HG02610 (cell line): Measurements from ENCODE around the gene ZNF497.

Experiments
- ATAC-seq: cut with Tn5 transposase; IDR thresholded peaks from one replicate; pipeline ENCODE4 v1.9.1; 2021; ENCODE audit warnings: mild to moderate bottlenecking, moderate library complexity; ENCODE audit not compliant: unreplicated experiment

The ZNF497 gene

DNA sequence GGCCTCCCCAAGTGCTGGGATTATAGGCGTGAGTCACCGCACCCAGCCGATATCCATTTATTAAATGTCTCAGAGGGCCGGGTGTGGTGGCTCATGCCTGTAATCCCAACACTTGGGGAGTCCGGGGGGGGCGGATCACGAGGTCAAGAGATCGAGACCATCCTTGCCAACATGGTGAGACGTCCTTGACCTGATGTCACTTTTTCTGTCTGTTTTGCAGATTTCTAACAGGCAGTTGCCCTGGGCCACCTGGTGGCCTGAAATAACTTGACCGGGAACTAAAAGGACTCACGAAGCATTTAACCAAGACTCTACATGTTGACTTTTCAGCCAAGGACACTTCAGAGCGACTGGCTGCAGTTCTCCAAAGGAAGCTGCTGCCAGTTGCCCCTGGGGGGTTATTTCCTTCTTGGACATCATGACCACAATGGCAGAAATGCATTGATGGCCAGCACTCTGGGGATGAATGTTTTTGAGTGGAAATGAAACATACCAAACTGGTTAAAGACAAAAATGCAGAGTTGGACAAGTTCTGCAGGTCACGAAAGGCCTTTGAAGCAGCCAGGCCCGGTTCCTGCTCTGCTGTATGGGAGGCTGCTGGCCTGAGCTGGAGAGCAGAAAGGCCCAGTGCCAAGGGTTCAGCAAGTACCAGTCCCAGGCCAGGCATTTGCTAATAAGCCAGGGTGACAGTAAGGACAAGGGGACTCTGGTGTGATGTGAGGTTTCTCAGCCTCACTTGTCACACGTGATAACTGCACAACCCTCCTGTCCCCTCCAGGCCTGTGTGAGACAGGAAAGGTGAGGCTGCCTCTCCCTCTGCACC is 10.0 kb upstream of the ZNF497 start:
- no peak for ATAC-seq

DNA sequence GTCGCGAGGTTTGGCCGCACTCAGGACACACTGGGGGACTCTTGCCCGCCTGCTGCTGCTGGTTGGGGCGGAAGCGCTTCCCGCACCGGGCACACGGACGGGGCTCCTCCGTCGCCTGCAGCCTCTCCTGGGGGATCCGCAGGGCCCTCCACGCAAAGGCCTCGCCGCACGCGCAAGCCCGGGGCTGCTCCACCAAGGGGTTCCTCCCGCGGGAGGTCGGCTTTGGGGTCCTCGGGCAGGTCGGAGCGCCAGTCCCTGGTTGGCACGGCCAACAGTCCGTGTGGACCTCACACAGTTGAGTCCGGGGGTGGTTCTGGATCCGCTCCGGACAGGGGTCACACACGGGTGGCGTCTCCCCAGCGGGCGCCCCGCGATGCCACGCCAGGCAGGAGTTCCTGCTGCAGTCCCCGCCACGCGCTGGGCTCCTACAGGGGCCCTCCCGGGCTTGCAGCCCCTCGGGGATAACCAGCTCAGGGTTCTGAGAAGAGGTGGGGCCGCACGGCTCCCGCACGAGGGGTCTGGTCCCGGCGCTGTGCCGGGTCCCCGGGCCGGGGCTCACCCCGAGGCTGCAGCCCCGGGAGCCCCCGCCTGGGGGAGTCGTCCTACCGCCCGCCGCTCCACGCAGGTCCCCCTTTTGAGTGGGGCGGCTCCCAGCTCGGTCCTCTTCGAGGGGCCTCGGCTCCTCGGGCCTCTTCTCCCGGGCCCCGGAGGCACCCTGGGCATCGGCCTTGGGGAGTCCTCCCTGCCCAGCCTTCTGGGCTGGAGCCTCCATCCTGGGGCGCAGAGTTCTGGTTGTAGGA is 6.2 kb upstream of the ZNF497 start:
- ATAC-seq: no peak

DNA sequence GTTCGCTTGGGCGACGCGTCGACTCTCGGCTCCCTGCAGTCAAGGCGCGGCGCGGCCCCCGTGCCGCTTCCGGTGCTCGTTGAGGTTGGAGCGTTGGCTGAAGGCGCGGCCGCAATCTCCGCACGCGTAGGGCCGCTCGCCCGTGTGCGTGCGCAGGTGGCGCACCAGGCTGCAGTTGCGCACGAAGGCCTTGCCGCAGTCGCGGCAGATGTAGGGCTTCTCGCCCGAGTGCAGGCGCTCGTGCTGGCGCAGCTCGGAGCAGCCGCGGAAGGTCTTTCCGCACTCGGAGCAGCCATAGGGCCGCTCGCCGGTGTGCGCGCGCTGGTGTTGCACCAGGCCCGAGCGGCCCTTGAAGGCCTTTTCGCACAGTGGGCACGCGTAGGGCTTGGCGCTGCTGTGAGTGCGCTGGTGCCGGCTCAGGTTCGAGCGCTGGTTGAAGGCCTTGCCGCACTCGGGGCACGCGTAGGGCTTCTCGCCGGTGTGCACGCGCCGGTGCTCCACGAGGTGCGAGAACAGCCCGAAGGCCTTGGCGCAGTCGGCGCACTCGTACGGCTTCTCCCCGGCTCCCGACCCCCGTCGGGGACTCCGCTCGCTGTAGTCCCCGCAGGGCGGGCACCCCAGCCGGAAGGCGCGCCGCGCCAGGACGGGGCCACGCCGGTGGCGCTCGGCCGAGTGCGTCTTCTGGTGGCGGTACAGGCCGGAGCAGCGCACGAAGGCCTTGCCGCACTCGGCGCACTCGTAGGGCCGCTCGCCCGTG is 5.3 kb upstream of the ZNF497 start:
- ATAC-seq: no peak

DNA sequence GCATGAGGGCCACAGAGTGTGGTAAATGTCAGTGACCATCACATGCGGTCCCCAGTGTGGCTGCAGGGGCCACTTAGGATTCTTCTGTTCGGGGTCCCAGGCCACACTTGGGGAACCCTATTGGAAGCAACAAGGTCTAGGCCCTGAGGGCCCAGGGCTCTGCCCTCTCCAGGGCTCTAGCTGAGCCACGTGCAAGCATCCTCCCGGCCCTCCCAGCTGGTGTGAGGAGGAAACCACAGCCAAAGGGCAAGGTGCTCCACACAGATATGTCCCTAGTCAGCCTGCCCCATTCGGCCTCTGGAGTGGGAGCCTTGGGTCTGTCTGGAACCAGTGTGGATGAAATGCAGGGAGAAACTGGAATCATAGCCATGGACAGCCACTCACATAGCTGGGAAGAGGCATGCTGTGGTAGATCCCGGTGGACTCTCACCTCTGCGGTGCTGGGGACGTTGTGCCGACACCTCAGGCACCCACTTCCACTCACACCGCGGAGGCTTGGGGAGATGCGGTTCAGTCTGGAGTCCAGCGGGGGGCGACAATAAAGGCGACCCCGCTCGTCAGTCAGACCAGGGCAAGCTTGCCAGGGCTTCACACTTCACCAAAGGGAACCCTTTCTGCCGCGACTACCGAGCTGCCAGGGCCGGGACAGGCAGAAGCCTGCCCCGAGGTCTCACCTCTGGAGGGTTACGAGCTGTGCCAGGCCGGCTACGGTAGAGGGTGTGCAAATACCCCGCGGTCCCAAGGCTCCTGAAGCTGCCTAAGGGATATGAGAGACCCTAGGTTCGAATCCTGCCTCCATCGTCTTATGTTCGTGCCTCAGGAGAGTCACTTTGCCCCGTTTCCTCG is 4.3 kb upstream of the ZNF497 start:
- no peak for ATAC-seq

DNA sequence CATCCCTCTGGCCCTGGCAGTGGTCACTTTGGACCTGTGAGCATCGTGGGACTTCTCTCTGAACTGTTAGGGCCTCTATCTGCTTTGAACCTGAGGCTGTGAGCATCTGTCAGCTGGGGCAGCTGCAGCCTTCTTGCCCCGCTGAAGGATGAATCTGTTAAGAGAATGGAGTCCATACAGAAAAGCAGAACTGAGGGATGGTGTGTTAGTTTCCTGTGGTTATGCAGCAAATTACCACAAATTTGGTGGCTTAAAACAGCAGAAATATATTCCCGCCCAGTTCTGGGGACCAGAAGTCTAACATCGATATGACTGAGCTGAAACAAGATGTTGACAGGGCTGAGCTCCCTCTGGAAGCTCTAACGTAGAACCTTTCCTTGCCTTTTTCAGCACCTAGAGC is 1.6 kb upstream of the ZNF497 start:
- ATAC-seq: no peak

DNA sequence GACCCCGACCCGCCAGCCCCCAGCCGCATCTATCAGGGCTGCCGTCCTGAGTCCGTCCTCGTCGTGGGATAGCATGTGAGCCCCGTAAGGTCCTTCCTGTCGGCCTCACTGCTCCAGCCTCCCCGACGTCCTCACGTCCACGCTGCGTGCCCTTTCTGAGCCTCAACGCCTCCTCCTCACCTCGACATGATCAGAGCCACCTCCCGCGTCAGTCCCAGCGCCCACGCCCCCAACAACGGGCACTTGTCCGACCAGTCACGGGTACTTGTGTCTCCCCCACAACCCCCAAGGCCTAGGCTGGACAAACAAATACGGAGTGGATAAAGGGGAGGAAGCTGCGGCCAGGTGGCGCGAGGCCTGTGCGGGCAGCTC is 665 bp downstream of the ZNF497 start:
- peak; percentile 4 for ATAC-seq

DNA sequence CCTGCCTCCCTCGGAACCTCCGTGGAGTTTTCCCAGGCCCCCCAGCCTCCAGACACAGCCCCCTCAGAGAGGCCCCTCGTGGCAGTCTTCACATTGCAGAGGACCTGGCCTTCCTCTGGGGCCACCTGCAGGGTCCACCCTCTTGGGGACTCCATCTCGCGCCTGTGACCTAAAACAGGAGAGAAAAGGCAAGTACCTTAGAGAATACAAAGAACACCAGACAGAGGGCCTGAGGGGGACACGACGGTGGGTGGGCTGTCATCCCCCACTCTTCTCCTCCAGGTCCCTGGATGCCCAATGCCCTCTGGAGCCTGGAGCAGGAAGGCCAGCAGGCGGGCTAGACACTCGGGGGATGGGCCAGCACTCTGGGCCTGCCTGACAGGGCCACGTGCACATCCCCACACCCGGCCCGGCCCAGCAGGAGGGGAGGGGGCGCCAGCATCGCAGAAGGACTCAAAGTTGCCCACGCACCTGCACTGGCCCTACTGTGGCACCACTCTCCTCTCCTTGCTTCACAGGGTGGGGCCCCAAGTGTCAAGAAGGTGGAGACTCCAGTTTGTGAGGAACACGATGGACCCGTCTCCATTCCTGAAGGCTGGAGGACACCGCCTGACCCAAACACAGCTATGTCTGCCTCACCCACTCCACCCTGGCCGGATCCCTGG is 4.9 kb downstream of the ZNF497 start:
- ATAC-seq: no peak

DNA sequence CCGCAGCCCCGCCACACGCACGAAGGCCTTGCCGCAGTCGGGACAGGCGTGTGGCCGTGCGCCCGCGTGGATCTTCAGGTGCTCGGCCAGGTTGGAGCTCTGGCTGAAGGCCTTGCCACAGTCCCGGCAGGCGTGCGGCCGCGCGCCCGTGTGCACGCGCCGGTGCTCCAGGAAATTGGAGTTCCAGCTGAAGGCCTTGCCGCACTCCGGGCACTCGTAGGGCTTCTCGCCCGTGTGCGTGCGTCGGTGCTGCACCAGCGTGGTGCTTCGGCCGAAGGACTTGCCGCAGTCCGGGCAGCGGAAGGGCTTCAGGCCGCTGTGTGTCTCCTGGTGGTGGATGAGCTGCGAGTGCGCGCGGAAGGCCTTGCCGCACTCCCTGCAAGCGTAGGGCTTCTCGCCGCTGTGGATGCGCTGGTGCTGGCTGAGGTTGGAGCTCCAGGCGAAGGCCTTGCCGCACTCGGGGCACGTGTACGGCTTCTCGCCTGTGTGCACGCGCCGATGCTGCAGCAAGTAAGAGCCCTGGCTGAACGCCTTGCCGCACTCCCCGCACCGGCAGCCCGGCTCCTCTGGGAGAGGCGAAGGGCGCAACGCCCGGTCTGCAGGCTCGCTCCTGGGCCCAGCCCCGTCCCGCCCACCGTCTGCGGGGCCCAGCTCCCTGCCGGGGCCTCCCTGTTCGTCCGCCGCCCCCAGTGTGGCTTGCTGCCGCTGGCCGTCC is 5.6 kb downstream of the ZNF497 start:
- no peak for ATAC-seq

DNA sequence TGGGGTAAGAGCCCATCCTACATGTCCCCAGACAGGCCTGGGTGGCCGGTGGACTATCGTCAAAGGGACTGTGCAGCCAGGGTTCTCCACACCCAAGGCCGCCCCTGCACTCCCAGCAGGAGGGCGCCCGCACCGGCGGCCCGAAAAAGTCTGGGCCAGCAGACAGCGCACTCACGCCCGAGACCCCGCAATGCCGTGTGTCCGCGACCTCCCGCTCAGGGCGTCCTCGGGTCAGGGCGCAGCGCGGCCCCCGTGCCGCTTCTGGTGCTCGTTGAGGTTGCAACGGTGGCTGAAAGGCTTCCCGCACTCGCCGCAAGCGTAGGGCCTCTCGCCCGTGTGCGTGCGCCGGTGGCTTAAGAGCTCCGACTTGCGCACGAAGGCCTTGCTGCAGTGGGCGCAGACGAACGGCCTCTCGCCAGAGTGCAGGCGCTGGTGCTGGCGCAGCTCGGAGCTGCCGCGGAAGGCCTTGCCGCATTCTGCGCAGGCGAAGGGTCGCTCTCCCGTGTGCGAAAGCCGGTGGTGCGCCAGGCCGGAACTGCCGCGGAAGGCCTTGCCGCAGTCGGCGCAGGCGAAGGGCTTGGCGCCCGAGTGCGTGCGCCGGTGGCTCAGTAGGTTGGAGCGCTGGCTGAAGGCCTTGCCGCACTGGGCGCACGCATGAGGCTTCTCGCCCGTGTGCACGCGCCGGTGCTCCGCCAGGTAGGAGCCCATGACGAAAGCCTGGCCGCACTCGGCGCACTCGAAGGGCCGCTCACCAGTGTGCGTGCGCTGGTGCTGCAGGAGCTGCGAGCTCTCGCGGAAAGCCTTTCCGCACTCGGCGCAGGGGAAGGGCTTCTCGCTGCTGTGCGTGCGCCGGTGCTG is 6.4 kb downstream of the ZNF497 start:
- ATAC-seq: no peak

DNA sequence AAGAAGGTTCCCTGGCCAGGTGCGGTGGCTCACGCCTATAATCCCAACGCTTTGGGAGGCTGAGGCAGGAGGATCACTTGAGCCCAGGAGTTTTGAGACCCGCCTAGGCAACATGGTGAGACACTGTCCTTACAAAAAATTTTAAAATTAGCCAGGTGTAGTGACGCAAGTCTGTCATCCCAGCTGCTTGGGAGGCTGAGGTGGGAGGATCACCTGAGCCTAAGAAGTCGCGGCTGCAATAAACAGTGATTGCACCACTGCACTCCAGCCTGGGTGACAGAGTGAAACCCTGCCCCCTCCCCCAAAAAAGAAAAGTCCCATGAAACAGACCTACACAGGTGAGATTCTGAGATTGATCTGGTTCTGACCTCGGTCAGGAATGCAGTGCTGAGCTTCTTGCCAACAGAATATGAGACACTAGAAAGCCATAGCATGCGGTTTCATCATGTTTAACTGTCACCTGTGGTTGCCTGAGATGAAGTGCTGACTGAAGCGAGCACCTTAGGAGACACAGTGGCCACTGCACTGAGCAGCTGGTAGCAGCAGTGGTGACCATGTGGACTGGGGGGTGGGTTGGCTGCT is 7.2 kb downstream of the ZNF497 start:
- ATAC-seq: no peak

DNA sequence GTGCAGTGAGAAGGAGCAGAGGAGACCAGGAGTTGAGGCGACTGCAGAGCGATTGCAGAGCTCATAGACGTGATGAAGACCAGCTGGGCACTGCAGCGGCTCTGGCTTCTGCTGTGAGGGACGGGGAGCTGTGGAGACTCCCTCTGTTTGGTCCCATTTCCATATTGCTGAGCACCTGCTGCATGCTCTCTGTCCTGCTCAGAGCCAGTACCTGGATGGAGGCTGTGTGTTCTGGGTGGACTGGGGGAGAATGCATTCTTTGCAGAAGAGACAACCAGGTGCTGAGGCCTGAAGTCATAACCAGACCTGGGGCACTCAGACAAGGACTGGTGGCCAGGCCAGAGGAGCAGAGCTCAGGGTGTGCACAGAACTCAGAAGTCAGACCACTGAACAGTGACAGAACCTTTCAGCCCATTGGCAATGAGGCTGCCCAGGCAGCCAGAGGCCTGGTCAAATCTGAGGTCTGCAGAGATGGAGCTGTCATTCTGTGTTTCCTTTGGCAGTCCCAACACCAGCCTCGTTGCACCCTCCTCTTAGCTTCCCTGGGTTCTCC is 8.0 kb downstream of the ZNF497 start:
- ATAC-seq: no peak

DNA sequence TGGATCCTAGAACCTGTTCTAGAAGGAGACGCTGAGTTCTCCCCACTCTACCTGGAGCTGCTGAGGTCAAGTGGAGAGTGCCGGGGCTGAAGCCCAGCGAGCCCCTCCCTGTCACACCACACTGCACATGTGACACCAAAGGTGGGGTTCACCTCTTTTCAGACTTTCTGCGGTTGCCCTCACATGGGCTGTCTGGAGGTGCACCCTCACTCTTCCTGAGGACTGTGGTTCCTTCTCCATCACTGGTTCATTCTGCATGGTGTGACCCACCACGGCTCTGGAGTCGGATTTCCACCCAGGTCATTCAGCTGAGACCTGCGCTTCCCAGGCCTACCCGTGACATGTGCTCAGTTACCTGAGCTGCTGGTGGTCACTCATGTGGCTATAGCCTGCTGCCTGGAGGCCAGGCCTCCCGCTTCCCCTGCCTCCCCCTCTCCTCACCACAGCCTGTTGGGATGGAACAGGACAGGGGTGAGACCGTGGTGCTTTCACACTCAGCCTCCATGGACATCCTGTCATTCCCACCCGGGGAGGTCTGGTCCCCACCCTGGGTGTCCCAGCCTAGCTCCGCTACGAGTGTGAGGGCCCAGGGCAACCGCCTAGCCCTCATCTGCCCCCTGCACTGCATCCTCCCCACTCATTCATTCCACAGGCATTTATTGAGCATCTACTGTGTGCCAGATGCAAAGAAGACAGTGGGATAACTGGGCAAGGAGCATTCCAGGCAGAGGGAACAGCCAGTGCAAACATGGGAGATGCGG is 8.7 kb downstream of the ZNF497 start:
- no peak for ATAC-seq

DNA sequence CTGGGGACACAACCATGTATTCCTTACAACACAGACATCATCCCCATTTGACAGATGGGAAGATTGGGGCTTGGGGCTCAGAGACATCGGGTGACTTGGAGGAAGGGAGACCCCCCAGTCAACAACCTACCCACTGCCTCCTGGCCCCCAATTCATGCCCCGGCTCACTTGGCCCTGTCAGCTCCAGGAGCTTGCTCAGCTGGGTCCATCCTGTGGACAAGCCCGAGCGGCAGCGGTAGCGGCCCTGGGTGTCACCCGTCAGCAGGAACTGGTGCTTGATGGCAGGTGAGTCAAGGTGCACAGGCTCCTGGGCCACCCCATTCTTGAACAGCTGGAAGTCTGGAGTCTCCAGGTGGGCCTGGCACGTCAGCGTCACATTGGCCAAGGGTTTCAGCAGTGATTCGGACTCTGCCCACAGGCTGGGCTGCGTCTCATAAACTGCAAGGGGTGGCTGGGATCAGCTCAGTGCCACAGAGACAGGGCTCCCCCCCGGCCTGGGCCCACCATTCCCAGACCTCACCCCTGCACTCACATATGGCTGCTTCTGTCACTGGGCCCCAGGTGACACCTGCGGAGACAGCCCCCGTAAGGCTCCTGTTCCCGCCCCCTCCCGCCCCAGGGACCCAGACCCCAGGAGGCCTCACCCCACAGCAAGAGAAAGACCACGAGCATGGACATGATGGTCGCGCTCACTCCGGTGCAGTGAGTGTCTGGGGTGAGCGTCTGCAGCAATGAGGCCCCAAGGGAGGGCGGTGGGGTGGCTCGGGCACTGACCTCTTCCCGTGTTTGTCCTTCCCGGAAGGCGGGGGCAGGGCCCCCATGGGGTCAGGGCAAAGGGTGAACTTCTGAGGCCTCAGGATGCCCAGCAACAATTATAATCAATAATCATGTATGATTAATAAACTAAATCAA is 9.5 kb downstream of the ZNF497 start, which contains the start of gene A1BG:
TSS of gene A1BG (minus strand) at position 733 of the 912 bp plus-strand sequence. CDS start at position 678, 55 bp downstream.
- ATAC-seq: no peak

DNA sequence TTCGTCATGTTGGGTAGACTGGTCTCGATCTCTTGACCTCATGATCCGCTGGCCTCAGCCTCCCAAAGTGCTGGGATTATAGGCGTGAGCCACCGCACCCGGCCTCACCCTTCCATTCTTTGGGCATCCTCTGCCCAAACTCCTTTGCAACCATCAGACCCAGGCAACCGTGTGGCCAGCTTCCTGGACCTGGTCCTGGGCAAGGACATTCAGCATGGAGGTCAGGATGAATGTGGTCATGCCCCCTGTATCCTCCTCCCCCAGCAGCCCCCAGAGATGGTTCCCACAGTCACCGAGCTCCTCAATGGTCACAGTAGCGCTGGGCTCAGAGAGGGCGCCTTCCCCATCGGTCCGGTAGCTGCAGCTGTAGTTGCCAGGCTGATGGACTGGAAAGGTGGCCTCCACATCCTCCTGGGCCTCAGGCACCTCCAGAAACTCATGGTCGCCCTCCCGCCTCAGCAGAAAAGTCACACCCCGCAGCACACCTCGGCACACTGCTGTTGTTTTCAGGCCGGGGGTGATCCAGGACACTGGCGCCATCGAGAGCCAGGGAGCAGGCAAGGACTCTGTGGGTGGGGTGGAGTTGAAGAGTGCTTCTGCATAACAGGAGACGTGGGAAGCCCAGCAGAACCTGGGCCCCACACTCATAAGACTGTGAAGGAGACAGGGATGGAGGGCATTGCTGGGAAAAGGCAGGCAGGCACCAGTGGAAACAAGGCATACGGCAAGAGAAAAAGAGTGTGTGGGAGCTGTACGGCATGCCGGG is 10.4 kb downstream of the ZNF497 start:
- no peak for ATAC-seq

DNA sequence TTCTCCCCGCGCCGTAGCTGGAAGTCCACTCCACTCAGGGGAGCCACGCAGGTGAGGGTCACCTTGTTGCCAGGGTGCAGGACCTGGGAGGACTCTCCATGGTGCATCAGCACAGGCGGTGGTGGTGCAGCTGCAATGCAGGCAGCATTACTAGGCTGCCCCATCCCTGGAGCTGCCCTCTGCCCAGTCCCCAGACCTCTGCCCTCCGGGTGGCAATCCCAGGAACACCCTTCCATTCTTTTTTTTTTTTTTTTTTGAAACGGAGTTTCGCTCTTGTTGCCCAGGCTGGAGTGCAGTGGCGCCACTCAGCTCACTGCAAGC is 11.0 kb downstream of the ZNF497 start:
- ATAC-seq: no peak
